DMS79 (cell line): Measurements from ENCODE around the gene EIF3D.

ENCODE experiments used
- DNase-seq: peaks from one replicate; lab custom pipeline; 2025; lab: John Stamatoyannopoulos, UW

Gene EIF3D

GRCh38 chr22:36507518-36508010 lies 21.4 kb downstream of the EIF3D start:
- DNase-seq, result no peak

GRCh38 chr22:36506637-36507517 lies 22.1 kb downstream of the EIF3D start, which contains the start of gene FOXRED2:
Gene FOXRED2 (minus strand): TSS chr22:36507040. CDS start chr22:36506422, 618 bp downstream.
- DNase-seq, result peak; percentile 46

- DNase-seq, result no peak
Observed at GRCh38 chr22:36505998-36506635, 22.8 kb downstream of the EIF3D start.

- no peak for DNase-seq
Observed at GRCh38 chr22:36497910-36498665, 30.9 kb downstream of the EIF3D start.

GRCh38 chr22:36493690-36494110 lies 35.3 kb downstream of the EIF3D start:
- DNase-seq, result no peak

- no peak for DNase-seq
Observed at GRCh38 chr22:36492109-36492508, 36.9 kb downstream of the EIF3D start.

- no peak for DNase-seq
Observed at GRCh38 chr22:36491155-36491554, 37.8 kb downstream of the EIF3D start.

- DNase-seq, result no peak
Observed at GRCh38 chr22:36486619-36487384, 42.2 kb downstream of the EIF3D start.

- DNase-seq, result peak; percentile 78
Observed at GRCh38 chr22:36481393-36482168, 47.4 kb downstream of the EIF3D start, which contains the start of gene TXN2. Gene TXN2 (minus strand): TSS chr22:36481640. CDS start chr22:36480837, 803 bp downstream.

GRCh38 chr22:36480941-36481392 lies 48.0 kb downstream of the EIF3D start:
- DNase-seq, result no peak

GRCh38 chr22:36478966-36479365 lies 50.0 kb downstream of the EIF3D start:
- DNase-seq, result no peak

- no peak for DNase-seq
Observed at GRCh38 chr22:36475341-36475740, 53.6 kb downstream of the EIF3D start.

- no peak for DNase-seq
Observed at GRCh38 chr22:36472689-36473088, 56.3 kb downstream of the EIF3D start.

- no peak for DNase-seq
Observed at GRCh38 chr22:36471341-36471821, 57.6 kb downstream of the EIF3D start.

GRCh38 chr22:36470994-36471331 lies 58.0 kb downstream of the EIF3D start:
- no peak for DNase-seq

- peak; percentile 57 for DNase-seq
Observed at GRCh38 chr22:36470162-36470993, 58.6 kb downstream of the EIF3D start.

GRCh38 chr22:36469094-36469710 lies 59.8 kb downstream of the EIF3D start:
- no peak for DNase-seq

GRCh38 chr22:36467946-36468345 lies 61.0 kb downstream of the EIF3D start:
- no peak for DNase-seq
